H54 (cell line): Measurements from ENCODE around the gene PCNT.

ENCODE experiments used
- DNase-seq: peaks from one replicate; pipeline ENCODE4 v3.0.0; 2011; ENCODE audit warnings: low spot score, mixed read lengths; ENCODE audit not compliant: insufficient read length
- FAIRE-seq: peaks from 3 replicates; lab custom pipeline; 2011; peaks lifted over from hg19 to GRCh38; lab: Jason Lieb, UNC
- POLR2A ChIP-seq: IDR thresholded peaks from 2 replicates; pipeline ENCODE4 v1.6.1; 2011; ENCODE audit warnings: low read depth, mild to moderate bottlenecking, low read length

Gene PCNT

GRCh38 chr21:46317710-46318463 lies 6.1 kb upstream of the PCNT start:
- no peak for DNase-seq
- no peak; the same call in 1 of the 2 replicates for TF ChIP-seq POLR2A
- no peak for FAIRE-seq

GRCh38 chr21:46318464-46318845 lies 5.5 kb upstream of the PCNT start:
- no peak for FAIRE-seq
- no peak; the same call in 1 of the 2 replicates for TF ChIP-seq POLR2A
- DNase-seq = no peak

- FAIRE-seq (no peak), DNase-seq (no peak)
- TF ChIP-seq POLR2A = peak; percentile 28; the same call in 1 of the 2 replicates
Measured at GRCh38 chr21:46319186-46319585, 4.8 kb upstream of the PCNT start.

- no peak for DNase-seq
- FAIRE-seq = no peak
- TF ChIP-seq POLR2A = no peak
Measured at GRCh38 chr21:46320331-46320801, 3.6 kb upstream of the PCNT start.

GRCh38 chr21:46322351-46323226 lies 1.4 kb upstream of the PCNT start:
- TF ChIP-seq POLR2A = 0 out of 2 replicates have a peak, but pooled peaks have one; percentile 1
- FAIRE-seq (no peak), DNase-seq (no peak)

GRCh38 chr21:46323227-46323709 lies 688 bp upstream of the PCNT start:
- FAIRE-seq = no peak
- no peak for DNase-seq
- no peak for TF ChIP-seq POLR2A

GRCh38 chr21:46324390-46325072 lies 575 bp downstream of the PCNT start:
- TF ChIP-seq POLR2A = peak; percentile 86
- DNase-seq (peak; percentile 74), FAIRE-seq (no peak)

- peak; percentile 51; the same call in 1 of the 2 replicates for TF ChIP-seq POLR2A
- no peak for FAIRE-seq
- peak; percentile 64 for DNase-seq
Measured at GRCh38 chr21:46325073-46325912, 1.3 kb downstream of the PCNT start.

GRCh38 chr21:46326110-46326703 lies 2.3 kb downstream of the PCNT start:
- TF ChIP-seq POLR2A = no peak
- DNase-seq (no peak), FAIRE-seq (no peak)

GRCh38 chr21:46327711-46328110 lies 3.8 kb downstream of the PCNT start:
- FAIRE-seq (no peak), DNase-seq (no peak)
- no peak for TF ChIP-seq POLR2A

- no peak for FAIRE-seq
- no peak for TF ChIP-seq POLR2A
- DNase-seq = no peak
Measured at GRCh38 chr21:46328151-46328550, 4.2 kb downstream of the PCNT start.

- no peak for FAIRE-seq
- no peak for DNase-seq
- no peak for TF ChIP-seq POLR2A
Measured at GRCh38 chr21:46329796-46330195, 5.8 kb downstream of the PCNT start.
